ENCODE measurements around the gene TMEM80. TPM values are rescaled to one million over a fixed set of nuclear protein-coding genes. Genes with fewer than 3 reads are reported as not detected.

Gene TMEM80
- total and polyA plus RNA-seq, 2 donors (not counting 3 experiments of a cell fraction or from before 2014, with no cell fraction given) = 21.2 to 26.6 TPM

GRCh38 chr11:686451-687243 lies 9.0 kb upstream of the TMEM80 start:
- Histone ChIP-seq H3K9ac (replicated peaks; ENCODE audit: extremely low read depth, insufficient read depth, low read length) (no peak overlapping the region), H3K36me3 (ENCODE audit: control insufficient read depth in 2 of 2, extremely low read depth in 1 of 2, insufficient read depth in 2 of 2, low read length in 2 of 2) (peaks cover 11 to 26% of the 10 kb centered on the region in 2 experiments), H3K4me1 (ENCODE audit: control insufficient read depth, extremely low read depth, insufficient read depth, low read length) (peaks cover 18% of the 10 kb centered on the region), H2AFZ (ENCODE audit: low read depth, low read length) (no peak overlapping the region), H3K9me1 (replicated peaks; ENCODE audit: control insufficient read depth, extremely low read depth, insufficient read depth, low read length) (no peaks in the 10 kb centered on the region), H3K27me3 (ENCODE audit: control insufficient read depth in 2 of 2, insufficient read depth in 2 of 2, low read length in 2 of 2) (no peaks in the 10 kb centered on the region), H4K20me1 (replicated peaks; ENCODE audit: control insufficient read depth, extremely low read depth, insufficient read depth, low read length) (no peaks in the 10 kb centered on the region), H3K27ac (ENCODE audit: insufficient read depth, low read depth, low read length) (no peak overlapping the region), H3K4me2 (ENCODE audit: insufficient read depth, low read length) (no peak overlapping the region), H3K9me3 (replicated peaks; ENCODE audit: control insufficient read depth, insufficient read depth, low read length) (no peaks in the 10 kb centered on the region), H3K79me2 (ENCODE audit: control insufficient read depth, insufficient read depth, low read length) (peaks cover 11% of the 10 kb centered on the region), H3K4me3 (replicated peaks in 1 of 3; ENCODE audit: insufficient read depth in 1 of 3, low read depth in 1 of 3, low read length in 3 of 3) (no peak overlapping the region)
- TF ChIP-seq MYC (IDR thresholded peaks at IDR 0.05; ENCODE audit: low read depth, low read length) = no peak
- TF ChIP-seq EZH2 (IDR thresholded peaks at IDR 0.05; ENCODE audit: borderline replicate concordance, low read depth, low read length, severe bottlenecking) = no peak
- no peak for TF ChIP-seq GATA2 (IDR thresholded peaks at IDR 0.05; ENCODE audit: insufficient read depth, insufficient read length, low read depth, low read length)
- no peak for TF ChIP-seq FOS (IDR thresholded peaks at IDR 0.05; ENCODE audit: borderline replicate concordance, insufficient read depth, low read length)
- no peak for TF ChIP-seq POLR2A (IDR thresholded peaks at IDR 0.05; ENCODE audit: low read depth, low read length)
- TF ChIP-seq POLR2AphosphoS5 (IDR thresholded peaks at IDR 0.05; ENCODE audit: insufficient read depth, low read depth, low read length) = no peak
- TF ChIP-seq MAX (IDR thresholded peaks at IDR 0.05; ENCODE audit: insufficient read depth, insufficient read length) = no peak
- TF ChIP-seq CTCF (IDR thresholded peaks at IDR 0.05; ENCODE audit: extremely low read depth in 1 of 2, insufficient read depth in 1 of 2, low read depth in 1 of 2, low read length in 2 of 2) = no peak
- TF ChIP-seq JUN (IDR thresholded peaks at IDR 0.05; ENCODE audit: borderline replicate concordance, insufficient read depth, insufficient read length, low read depth) = no peak
- CTCF ChIA-PET = interaction anchor here (1.3 to 1.6 kb wide), 2 partner anchors 9 to 18 kb away, joined by 5 to 6 read pairs; partner anchors contain the start of genes DEAF1 and TMEM80
- POLR2A ChIA-PET = no interaction called here
- FAIRE-seq (no peak), DNase-seq (ENCODE audit: low read depth, low spot score) (no peak)
- intact Hi-C loops (cut with micrococcal nuclease) (no loop called here), dilution Hi-C loops (cut with MboI; ENCODE audit: extremely low pct_ligation_motif_present, low sequenced_read_pairs) (no loop called here)
- no TSS peak for BruUV-seq (replicated peaks)

All from endothelial cell of umbilical vein (primary cell).